ENCODE results near the gene AKR1C4.
"Not testable (repeated sequence)": the region's sequence is repeated elsewhere in the genome, so short reads cannot be mapped to it uniquely, and the experiment has no call there.

AKR1C4 gene

GRCh38 chr10:5219262-5219661 is 22.6 kb downstream of the AKR1C4 start:
- Histone ChIP-seq H4K20me1 (ENCODE audit: insufficient read depth, low read length) (no peaks in the 10 kb centered on the region), H3K4me2 (ENCODE audit: insufficient read depth, low read length) (no peak overlapping the region), H3K9ac (ENCODE audit: low read depth, low read length) (no peak overlapping the region), H3K4me1 (ENCODE audit: insufficient read depth, low read length) (no peaks in the 10 kb centered on the region), H2AFZ (ENCODE audit: low read depth, low read length) (no peak overlapping the region), H3K27me3 (ENCODE audit: insufficient read depth, low read length, poor library complexity) (no peaks in the 10 kb centered on the region), H3K27ac (ENCODE audit: low read length) (no peak overlapping the region), H3K4me3 (ENCODE audit: low read depth in 1 of 2, low read length in 2 of 2) (no peak overlapping the region), H3K9me3 (ENCODE audit: insufficient read depth, low read length, severe bottlenecking) (no peaks in the 10 kb centered on the region), H3K36me3 (ENCODE audit: insufficient read depth, low read length) (no peaks in the 10 kb centered on the region), H3K79me2 (ENCODE audit: insufficient read depth, low read length) (no peaks in the 10 kb centered on the region)
- DNase-seq (no peak), ATAC-seq (ENCODE audit: insufficient read depth, low read depth) (no peak)
- TF ChIP-seq EZH2 (IDR thresholded peaks at IDR 0.05; ENCODE audit: borderline replicate concordance, low read depth, low read length, severe bottlenecking), result no peak

DNA sequence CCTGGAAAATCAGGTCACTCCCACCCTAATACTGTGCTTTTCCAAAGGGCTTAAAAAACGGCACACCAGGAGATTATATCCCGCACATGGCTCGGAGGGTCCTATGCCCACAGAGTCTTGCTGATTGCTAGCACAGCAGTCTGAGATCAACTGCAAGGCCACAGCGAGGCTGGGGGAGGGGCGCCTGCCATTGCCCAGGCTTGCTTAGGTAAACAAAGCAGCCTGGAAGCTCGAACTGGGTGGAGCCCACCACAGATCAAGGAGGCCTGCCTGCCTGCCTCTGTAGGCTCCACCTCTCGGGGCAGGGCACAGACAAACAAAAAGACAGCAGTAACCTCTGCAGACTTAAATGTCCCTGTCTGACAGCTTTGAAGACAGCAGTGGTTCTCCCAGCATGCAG is 26.3 kb downstream of the AKR1C4 start:
- not testable (repeated sequence) for DNase-seq; ATAC-seq (ENCODE audit: insufficient read depth, low read depth); H2AFZ ChIP-seq (ENCODE audit: low read depth, low read length)

GRCh38 chr10:5229019-5229418 is 32.4 kb downstream of the AKR1C4 start:
- H3K79me2 ChIP-seq (ENCODE audit: insufficient read depth, low read length), result no peaks in the 10 kb centered on the region
- no peak overlapping the region for H3K4me2 ChIP-seq (ENCODE audit: insufficient read depth, low read length)
- H3K36me3 ChIP-seq (ENCODE audit: insufficient read depth, low read length), result no peaks in the 10 kb centered on the region
- H4K20me1 ChIP-seq (ENCODE audit: insufficient read depth, low read length), result no peaks in the 10 kb centered on the region
- TF ChIP-seq, protein P1, sequence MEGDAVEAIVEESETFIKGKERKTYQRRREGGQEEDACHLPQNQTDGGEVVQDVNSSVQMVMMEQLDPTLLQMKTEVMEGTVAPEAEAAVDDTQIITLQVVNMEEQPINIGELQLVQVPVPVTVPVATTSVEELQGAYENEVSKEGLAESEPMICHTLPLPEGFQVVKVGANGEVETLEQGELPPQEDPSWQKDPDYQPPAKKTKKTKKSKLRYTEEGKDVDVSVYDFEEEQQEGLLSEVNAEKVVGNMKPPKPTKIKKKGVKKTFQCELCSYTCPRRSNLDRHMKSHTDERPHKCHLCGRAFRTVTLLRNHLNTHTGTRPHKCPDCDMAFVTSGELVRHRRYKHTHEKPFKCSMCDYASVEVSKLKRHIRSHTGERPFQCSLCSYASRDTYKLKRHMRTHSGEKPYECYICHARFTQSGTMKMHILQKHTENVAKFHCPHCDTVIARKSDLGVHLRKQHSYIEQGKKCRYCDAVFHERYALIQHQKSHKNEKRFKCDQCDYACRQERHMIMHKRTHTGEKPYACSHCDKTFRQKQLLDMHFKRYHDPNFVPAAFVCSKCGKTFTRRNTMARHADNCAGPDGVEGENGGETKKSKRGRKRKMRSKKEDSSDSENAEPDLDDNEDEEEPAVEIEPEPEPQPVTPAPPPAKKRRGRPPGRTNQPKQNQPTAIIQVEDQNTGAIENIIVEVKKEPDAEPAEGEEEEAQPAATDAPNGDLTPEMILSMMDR (IDR thresholded peaks at IDR 0.05; ENCODE audit: borderline replicate concordance, extremely low read depth, low read length, poor library complexity, severe bottlenecking), result no peak
- no peak for TF ChIP-seq EZH2 (IDR thresholded peaks at IDR 0.05; ENCODE audit: borderline replicate concordance, low read depth, low read length, severe bottlenecking)
- ATAC-seq (ENCODE audit: insufficient read depth, low read depth), result no peak
- H3K4me1 ChIP-seq (ENCODE audit: insufficient read depth, low read length), result no peaks in the 10 kb centered on the region
- no peak overlapping the region for H3K9ac ChIP-seq (ENCODE audit: low read depth, low read length)
- no peaks in the 10 kb centered on the region for H3K27me3 ChIP-seq (ENCODE audit: insufficient read depth, low read length, poor library complexity)
- no peaks in the 10 kb centered on the region for H3K9me3 ChIP-seq (ENCODE audit: insufficient read depth, low read length, severe bottlenecking)
- H3K4me3 ChIP-seq (ENCODE audit: low read depth in 1 of 2, low read length in 2 of 2), result no peak overlapping the region
- no peak overlapping the region for H2AFZ ChIP-seq (ENCODE audit: low read depth, low read length)
- no peak for DNase-seq
- no peak overlapping the region for H3K27ac ChIP-seq (ENCODE audit: low read length)

More for the DNA sequence above, 26.3 kb downstream of the AKR1C4 start:
- not testable (repeated sequence) for H3K9me3 ChIP-seq (ENCODE audit: insufficient read depth, low read length, severe bottlenecking); H3K36me3 ChIP-seq (ENCODE audit: insufficient read depth, low read length); H3K4me1 ChIP-seq (ENCODE audit: insufficient read depth, low read length); H3K4me2 ChIP-seq (ENCODE audit: insufficient read depth, low read length); H4K20me1 ChIP-seq (ENCODE audit: insufficient read depth, low read length); H3K79me2 ChIP-seq (ENCODE audit: insufficient read depth, low read length); H3K4me3 ChIP-seq (ENCODE audit: low read depth in 1 of 2, low read length in 2 of 2); H3K27me3 ChIP-seq (ENCODE audit: insufficient read depth, low read length, poor library complexity); H3K9ac ChIP-seq (ENCODE audit: low read depth, low read length); H3K27ac ChIP-seq (ENCODE audit: low read length)

DNA sequence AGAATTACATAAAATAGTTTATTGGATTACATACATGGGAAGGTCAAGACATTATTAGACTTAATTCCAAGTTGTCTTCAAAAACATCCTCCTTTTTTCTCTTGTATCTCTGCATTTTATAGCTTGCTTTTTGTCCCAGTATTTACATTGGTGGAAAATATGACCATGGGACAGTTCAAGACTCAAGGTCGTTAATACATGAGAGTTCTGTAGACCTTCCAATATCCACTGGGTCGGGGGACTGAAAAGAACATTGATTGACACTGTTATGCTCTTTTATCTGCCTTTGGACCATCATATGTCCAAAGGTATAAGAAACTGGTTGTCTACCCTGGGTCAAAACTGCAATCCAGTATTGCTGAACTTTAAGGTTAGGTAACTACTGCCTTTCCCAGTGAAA is 36.7 kb downstream of the AKR1C4 start:
- Histone ChIP-seq H3K27me3 (ENCODE audit: insufficient read depth, low read length, poor library complexity) (no peaks in the 10 kb centered on the region), H3K9ac (ENCODE audit: low read depth, low read length) (no peak overlapping the region), H3K79me2 (ENCODE audit: insufficient read depth, low read length) (no peaks in the 10 kb centered on the region), H3K4me3 (ENCODE audit: low read depth in 1 of 2, low read length in 2 of 2) (no peak overlapping the region), H4K20me1 (ENCODE audit: insufficient read depth, low read length) (no peaks in the 10 kb centered on the region), H3K4me1 (ENCODE audit: insufficient read depth, low read length) (no peaks in the 10 kb centered on the region), H3K27ac (ENCODE audit: low read length) (no peak overlapping the region), H3K9me3 (ENCODE audit: insufficient read depth, low read length, severe bottlenecking) (no peaks in the 10 kb centered on the region), H3K4me2 (ENCODE audit: insufficient read depth, low read length) (no peak overlapping the region), H3K36me3 (ENCODE audit: insufficient read depth, low read length) (no peaks in the 10 kb centered on the region), H2AFZ (ENCODE audit: low read depth, low read length) (no peak overlapping the region)
- no peak for TF ChIP-seq EZH2 (IDR thresholded peaks at IDR 0.05; ENCODE audit: borderline replicate concordance, low read depth, low read length, severe bottlenecking)
- TF ChIP-seq, protein P1 (IDR thresholded peaks at IDR 0.05; ENCODE audit: borderline replicate concordance, extremely low read depth, low read length, poor library complexity, severe bottlenecking), result no peak
- DNase-seq (no peak), ATAC-seq (ENCODE audit: insufficient read depth, low read depth) (no peak)
